ENCODE measurements around the gene RUNX2.

RUNX2 gene

DNA sequence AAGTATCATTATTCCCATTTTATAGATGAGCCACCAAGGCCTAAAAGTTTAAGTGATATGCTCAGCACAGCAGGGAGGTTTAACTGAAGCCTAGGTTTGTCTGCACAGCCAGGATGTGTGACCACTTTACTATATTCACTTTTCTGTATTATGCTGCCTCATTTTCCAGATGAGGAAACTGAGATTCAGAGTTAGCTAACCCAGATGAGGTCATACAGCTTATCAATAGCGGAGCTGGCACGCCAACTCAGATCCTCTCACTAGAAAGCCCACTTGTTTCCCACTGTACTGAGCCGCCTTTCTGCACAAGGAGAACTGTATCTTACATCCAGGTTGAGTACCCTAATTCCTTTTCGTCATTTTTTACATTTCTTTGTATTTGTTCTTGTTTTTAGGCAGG is 181.3 kb downstream of the RUNX2 start:
- DNase-seq (ENCODE audit: low read depth) = no peak
- TF ChIP-seq, protein P1, sequence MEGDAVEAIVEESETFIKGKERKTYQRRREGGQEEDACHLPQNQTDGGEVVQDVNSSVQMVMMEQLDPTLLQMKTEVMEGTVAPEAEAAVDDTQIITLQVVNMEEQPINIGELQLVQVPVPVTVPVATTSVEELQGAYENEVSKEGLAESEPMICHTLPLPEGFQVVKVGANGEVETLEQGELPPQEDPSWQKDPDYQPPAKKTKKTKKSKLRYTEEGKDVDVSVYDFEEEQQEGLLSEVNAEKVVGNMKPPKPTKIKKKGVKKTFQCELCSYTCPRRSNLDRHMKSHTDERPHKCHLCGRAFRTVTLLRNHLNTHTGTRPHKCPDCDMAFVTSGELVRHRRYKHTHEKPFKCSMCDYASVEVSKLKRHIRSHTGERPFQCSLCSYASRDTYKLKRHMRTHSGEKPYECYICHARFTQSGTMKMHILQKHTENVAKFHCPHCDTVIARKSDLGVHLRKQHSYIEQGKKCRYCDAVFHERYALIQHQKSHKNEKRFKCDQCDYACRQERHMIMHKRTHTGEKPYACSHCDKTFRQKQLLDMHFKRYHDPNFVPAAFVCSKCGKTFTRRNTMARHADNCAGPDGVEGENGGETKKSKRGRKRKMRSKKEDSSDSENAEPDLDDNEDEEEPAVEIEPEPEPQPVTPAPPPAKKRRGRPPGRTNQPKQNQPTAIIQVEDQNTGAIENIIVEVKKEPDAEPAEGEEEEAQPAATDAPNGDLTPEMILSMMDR (conservative IDR thresholded peaks at IDR 0.05; ENCODE audit: control insufficient read depth, insufficient read depth, low read depth, low read length) = no peak
- H3K4me3 ChIP-seq (ENCODE audit: control insufficient read depth, low read depth, low read length) = no peak overlapping the region

DNA sequence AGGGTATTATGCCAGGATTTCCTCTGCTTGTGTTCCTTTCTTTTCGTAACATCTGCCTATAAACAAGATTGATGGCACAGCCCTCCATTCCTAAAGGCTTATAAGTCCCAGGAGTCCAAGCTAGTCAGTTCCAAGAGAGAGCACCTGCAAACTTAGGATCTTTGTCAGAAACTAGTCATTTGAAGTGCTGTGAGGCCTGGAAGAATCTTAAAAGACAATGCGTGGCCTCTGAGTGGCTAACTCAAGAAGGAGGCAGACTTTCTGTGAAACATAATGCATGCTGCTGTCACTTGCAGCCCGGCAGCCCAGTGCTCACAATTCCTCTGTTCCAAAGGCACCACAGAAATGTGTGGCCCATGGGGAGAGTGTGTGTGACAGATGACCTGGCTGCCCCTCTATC is 184.6 kb downstream of the RUNX2 start:
- TF ChIP-seq, protein P1 (conservative IDR thresholded peaks at IDR 0.05; ENCODE audit: control insufficient read depth, insufficient read depth, low read depth, low read length) = no peak
- DNase-seq (ENCODE audit: low read depth) = no peak
- no peak overlapping the region for H3K4me3 ChIP-seq (ENCODE audit: control insufficient read depth, low read depth, low read length)

DNA sequence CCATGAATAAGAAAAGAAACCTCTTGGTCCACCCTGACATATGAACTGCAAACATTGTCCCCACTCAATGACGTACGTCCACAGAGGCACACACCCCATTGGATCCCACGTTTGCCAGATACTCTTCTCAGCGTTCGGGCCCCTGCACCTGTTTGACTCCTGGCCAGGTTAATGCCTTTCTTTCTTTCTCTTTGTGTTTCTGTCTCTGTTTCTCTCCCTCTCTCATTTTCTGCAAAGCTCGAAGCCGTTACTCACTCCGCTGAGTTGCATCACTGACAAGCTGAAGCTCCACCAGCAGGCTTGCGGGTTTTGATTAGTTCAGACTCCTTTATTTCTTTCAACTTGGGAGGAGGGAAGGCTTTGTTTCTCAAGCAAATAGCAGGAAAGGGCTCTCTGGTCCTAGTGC is 185.1 kb downstream of the RUNX2 start:
- H3K4me3 ChIP-seq (ENCODE audit: control insufficient read depth, low read depth, low read length) = no peak overlapping the region
- TF ChIP-seq, protein P1 (conservative IDR thresholded peaks at IDR 0.05; ENCODE audit: control insufficient read depth, insufficient read depth, low read depth, low read length) = no peak
- no peak for DNase-seq (ENCODE audit: low read depth)

DNA sequence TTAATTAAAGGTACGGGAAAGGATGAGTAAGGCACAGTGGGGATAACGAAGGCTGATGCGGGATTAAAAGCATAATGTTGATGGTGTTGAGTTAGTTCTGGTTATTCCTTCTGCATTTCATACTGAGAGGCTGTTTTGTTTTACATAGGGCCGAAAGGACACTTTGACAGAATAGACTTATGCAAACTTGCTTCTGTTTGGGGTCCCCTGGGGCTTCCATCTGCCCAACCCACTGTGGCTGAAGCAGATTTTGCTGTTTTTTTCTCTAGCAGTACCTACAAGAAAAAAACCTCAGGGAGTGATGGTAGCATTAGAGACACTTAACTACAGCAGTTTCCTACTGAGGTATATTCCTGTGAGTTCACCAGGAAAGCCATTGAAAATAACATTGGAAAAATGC is 185.7 kb downstream of the RUNX2 start:
- H3K4me3 ChIP-seq (ENCODE audit: control insufficient read depth, low read depth, low read length) = no peak overlapping the region
- TF ChIP-seq, protein P1 (conservative IDR thresholded peaks at IDR 0.05; ENCODE audit: control insufficient read depth, insufficient read depth, low read depth, low read length) = no peak
- no peak for DNase-seq (ENCODE audit: low read depth)

DNA sequence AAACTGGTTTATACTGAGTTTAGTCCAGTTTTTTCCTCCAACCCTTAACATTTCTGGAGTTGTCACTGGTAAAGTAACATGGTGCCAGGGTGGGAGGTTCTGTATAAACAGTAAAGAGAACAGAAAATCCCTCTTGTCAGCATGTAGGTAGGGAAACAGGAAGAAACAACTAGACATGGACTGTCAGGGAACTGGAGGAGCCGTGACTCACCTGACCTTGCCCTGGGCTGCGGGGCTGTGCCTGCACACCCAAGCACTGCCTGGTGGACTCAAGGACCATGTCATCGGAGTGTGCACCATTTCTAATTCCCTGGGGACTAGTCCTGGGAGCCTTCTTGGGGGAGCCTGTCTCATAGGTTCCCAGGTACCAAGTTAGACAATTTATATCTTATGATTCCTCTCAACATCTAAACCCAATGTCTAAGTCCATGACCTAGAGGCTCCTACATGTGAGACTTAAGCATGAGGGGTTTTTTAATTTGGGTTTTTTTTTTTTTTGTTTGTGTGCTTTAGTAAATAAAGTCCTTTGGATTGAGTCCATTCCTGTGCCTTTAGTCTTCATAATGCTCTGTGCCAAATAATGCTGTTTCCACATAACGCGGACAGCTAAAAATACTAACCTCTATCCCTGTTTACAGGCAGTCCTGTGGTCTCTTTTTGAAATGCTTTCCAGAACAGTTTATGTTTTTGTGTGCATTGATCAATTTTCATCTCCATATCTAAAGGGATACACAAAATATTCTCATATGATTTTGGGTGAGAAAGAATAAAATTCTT is 186.5 kb downstream of the RUNX2 start:
- H3K4me3 ChIP-seq (ENCODE audit: control insufficient read depth, low read depth, low read length) = no peak overlapping the region
- TF ChIP-seq, protein P1 (conservative IDR thresholded peaks at IDR 0.05; ENCODE audit: control insufficient read depth, insufficient read depth, low read depth, low read length) = no peak
- peak; percentile 37 for DNase-seq (ENCODE audit: low read depth)

DNA sequence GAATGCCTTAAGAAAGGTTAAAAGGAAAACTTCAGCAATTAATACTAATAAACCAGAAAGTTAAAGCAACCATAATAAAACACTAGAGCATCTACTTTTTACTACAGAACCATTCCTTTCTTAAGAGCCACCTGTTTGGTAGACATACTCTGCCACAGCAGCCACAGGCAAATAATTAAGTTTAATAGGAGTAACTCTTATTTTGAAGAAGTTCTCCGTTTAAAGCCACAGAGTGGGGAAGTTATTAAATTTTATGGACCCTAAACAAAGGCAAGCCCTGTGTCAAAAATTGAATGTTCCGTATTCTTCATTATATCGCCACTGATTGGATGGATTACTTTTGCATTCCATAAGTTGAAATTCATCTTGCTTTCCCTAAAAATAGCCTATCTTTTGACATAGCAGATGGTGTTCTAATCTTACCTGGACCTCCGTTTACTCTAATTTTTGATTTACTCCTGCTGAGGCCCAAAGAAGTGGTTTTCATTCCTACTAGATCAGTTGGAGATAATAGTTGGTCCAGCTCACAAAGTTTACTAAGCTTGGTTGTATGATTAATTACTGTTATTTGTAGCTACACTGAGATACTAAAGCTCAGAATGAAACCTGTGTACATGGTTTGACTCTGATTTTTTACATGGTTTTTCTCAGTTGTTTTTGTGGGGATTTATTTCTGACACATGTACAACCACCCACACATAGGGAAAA is 190.0 kb downstream of the RUNX2 start:
- no peak for DNase-seq (ENCODE audit: low read depth)
- TF ChIP-seq, protein P1 (conservative IDR thresholded peaks at IDR 0.05; ENCODE audit: control insufficient read depth, insufficient read depth, low read depth, low read length) = no peak
- no peak overlapping the region for H3K4me3 ChIP-seq (ENCODE audit: control insufficient read depth, low read depth, low read length)
